KOPT-K1 (cell line): ENCODE results near the gene MED22.
"Not testable (repeated sequence)": the region's sequence is repeated elsewhere in the genome, so short reads cannot be mapped to it uniquely, and the experiment has no call there.

Experiments
- H3K27ac ChIP-seq: fragments of 200-600 bp; sonication (generic); 2 replicates; pipeline ENCODE4 v1.5.1; 2016; ENCODE audit warnings: antibody characterized with exemption, mild to moderate bottlenecking, low read depth, low read length; ENCODE audit not compliant: poor library complexity, severe bottlenecking
- H3K36me3 ChIP-seq: fragments of 200-600 bp; sonication (generic); 2 replicates; pipeline ENCODE4 v1.5.1; 2017; ENCODE audit warnings: antibody characterized with exemption, mild to moderate bottlenecking, low read length, moderate library complexity; ENCODE audit not compliant: insufficient read depth
- H3K9me3 ChIP-seq: fragments of 200-600 bp; sonication (generic); 2 replicates; pipeline ENCODE4 v1.5.1; 2017; ENCODE audit warnings: antibody characterized with exemption, low read length, mild to moderate bottlenecking; ENCODE audit not compliant: insufficient read depth, poor library complexity, severe bottlenecking

The MED22 gene

GRCh38 chr9:133382507-133383141, 34.7 kb upstream of the MED22 start:
- no peak overlapping the region for H3K27ac ChIP-seq
- H3K9me3 ChIP-seq: no peaks in the 10 kb centered on the region
- H3K36me3 ChIP-seq: no peaks in the 10 kb centered on the region

- H3K36me3 ChIP-seq: no peaks in the 10 kb centered on the region
- no peaks in the 10 kb centered on the region for H3K9me3 ChIP-seq
- no peak overlapping the region for H3K27ac ChIP-seq
These were observed 32.8 kb upstream of the MED22 start for GRCh38 chr9:133380734-133381133.

GRCh38 chr9:133379153-133380086, 31.5 kb upstream of the MED22 start:
- Histone ChIP-seq H3K36me3 (no peaks in the 10 kb centered on the region), H3K9me3 (no peaks in the 10 kb centered on the region)

GRCh38 chr9:133378408-133378962, 30.6 kb upstream of the MED22 start:
- no peak overlapping the region for H3K27ac ChIP-seq
- H3K9me3 ChIP-seq: no peaks in the 10 kb centered on the region
- peaks cover 1% of the 10 kb centered on the region; the same call in 1 of the 2 replicates for H3K36me3 ChIP-seq

More at GRCh38 chr9:133379153-133380086, 31.5 kb upstream of the MED22 start:
- no peak overlapping the region for H3K27ac ChIP-seq

GRCh38 chr9:133377721-133378216, 29.8 kb upstream of the MED22 start:
- Histone ChIP-seq H3K27ac (no peak overlapping the region), H3K36me3 (peaks cover 9% of the 10 kb centered on the region; the same call in 1 of the 2 replicates), H3K9me3 (no peaks in the 10 kb centered on the region)

- H3K9me3 ChIP-seq, H3K27ac ChIP-seq: not testable (repeated sequence)
- peaks cover 14% of the 10 kb centered on the region; the same call in 1 of the 2 replicates for H3K36me3 ChIP-seq
These were observed 29.3 kb upstream of the MED22 start for GRCh38 chr9:133377280-133377679.

GRCh38 chr9:133375724-133376654, 28.1 kb upstream of the MED22 start, which contains the start of the genes STKLD1 and SURF4:
STKLD1 (plus strand) TSS chr9:133376366; CDS start chr9:133376474, 108 bp downstream.
SURF4 (minus strand) TSS chr9:133376060; CDS start chr9:133375969, 91 bp downstream.
- H3K36me3 ChIP-seq: peaks cover 17% of the 10 kb centered on the region; the same call in 1 of the 2 replicates
- peak within 1 kb of the TSS; percentile 85 for H3K27ac ChIP-seq
- H3K9me3 ChIP-seq: no peaks in the 10 kb centered on the region

- H3K9me3 ChIP-seq: no peaks in the 10 kb centered on the region
- H3K27ac ChIP-seq: peak overlapping the region; percentile 85
- H3K36me3 ChIP-seq: peaks cover 21% of the 10 kb centered on the region; the same call in 1 of the 2 replicates
These were observed 27.3 kb upstream of the MED22 start for GRCh38 chr9:133375116-133375723.

GRCh38 chr9:133374612-133375115, 26.7 kb upstream of the MED22 start:
- H3K9me3 ChIP-seq: no peaks in the 10 kb centered on the region
- peaks cover 26% of the 10 kb centered on the region for H3K36me3 ChIP-seq
- H3K27ac ChIP-seq: peak overlapping the region; percentile 85

- Histone ChIP-seq H3K9me3 (no peaks in the 10 kb centered on the region), H3K36me3 (peaks cover 51% of the 10 kb centered on the region), H3K27ac (peak overlapping the region; percentile 92)
These were observed 24.2 kb upstream of the MED22 start for GRCh38 chr9:133372144-133372543.

GRCh38 chr9:133371261-133371711, 23.4 kb upstream of the MED22 start:
- Histone ChIP-seq H3K36me3 (peaks cover 59% of the 10 kb centered on the region), H3K27ac (peak overlapping the region; percentile 92), H3K9me3 (no peaks in the 10 kb centered on the region)

- peak overlapping the region; percentile 92 for H3K27ac ChIP-seq
- H3K9me3 ChIP-seq: no peaks in the 10 kb centered on the region
- peaks cover 65% of the 10 kb centered on the region for H3K36me3 ChIP-seq
These were observed 22.8 kb upstream of the MED22 start for GRCh38 chr9:133370685-133371084.

GRCh38 chr9:133369933-133370332, 22.0 kb upstream of the MED22 start:
- Histone ChIP-seq H3K27ac (peak overlapping the region; percentile 92), H3K36me3 (peaks cover 73% of the 10 kb centered on the region), H3K9me3 (no peaks in the 10 kb centered on the region)
